VCaP (cell line): ENCODE measurements around the gene PPP1R7.

Experiments
- H3K27ac ChIP-seq: fragments of 450-650 bp; 2 replicates; pipeline ENCODE4 v1.5.1; 2017
- TF ChIP-seq, protein P1 (sequence below): fragments of 450-650 bp; conservative IDR thresholded peaks from 2 replicates; pipeline ENCODE4 v1.5.1; 2017; ENCODE audit warnings: mild to moderate bottlenecking, moderate library complexity

PPP1R7 gene

DNA sequence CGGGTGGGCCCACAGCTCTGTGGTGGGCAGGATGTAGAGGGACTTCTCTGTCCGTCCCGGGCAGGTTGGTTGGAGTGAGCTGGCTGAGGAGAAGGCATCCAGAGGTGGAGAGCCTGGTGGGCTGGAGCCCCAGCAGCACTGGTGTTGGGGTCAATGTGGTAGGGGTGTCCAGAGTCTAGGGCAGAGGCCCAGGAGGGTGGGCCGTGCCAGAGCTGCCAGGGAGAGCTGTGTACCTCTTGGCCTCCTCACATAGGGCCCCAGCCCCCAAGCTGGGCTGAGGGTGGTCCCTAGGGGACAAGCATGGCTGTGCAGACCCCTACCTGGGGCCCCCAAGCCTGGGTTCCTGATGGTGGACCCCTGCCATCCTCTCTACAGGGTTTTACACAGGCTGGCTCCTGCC lies 54.2 kb downstream of the PPP1R7 start:
- no peak overlapping the region for H3K27ac ChIP-seq
- TF ChIP-seq, protein P1, sequence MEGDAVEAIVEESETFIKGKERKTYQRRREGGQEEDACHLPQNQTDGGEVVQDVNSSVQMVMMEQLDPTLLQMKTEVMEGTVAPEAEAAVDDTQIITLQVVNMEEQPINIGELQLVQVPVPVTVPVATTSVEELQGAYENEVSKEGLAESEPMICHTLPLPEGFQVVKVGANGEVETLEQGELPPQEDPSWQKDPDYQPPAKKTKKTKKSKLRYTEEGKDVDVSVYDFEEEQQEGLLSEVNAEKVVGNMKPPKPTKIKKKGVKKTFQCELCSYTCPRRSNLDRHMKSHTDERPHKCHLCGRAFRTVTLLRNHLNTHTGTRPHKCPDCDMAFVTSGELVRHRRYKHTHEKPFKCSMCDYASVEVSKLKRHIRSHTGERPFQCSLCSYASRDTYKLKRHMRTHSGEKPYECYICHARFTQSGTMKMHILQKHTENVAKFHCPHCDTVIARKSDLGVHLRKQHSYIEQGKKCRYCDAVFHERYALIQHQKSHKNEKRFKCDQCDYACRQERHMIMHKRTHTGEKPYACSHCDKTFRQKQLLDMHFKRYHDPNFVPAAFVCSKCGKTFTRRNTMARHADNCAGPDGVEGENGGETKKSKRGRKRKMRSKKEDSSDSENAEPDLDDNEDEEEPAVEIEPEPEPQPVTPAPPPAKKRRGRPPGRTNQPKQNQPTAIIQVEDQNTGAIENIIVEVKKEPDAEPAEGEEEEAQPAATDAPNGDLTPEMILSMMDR, result no peak

DNA sequence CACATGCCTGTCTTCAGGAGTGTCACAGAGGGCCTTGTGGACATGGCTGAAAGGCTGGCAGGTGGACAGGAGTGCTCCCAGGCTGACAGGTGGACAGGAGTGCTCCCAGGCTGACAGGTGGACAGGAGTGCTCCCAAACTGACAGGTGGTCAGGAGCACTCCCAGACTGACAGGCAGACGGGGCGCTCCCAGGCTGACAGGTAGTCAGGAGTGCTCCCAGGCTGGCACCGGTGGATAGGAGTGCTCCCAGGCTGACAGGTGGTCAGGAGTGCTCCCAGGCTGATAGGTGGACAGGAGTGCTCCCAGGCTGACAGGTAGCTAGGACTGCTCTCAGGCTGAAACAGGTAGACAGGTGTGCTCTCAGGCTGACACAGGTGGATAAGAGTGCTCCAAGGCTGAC lies 54.8 kb downstream of the PPP1R7 start:
- no peak overlapping the region for H3K27ac ChIP-seq
- TF ChIP-seq, protein P1, result no peak

DNA sequence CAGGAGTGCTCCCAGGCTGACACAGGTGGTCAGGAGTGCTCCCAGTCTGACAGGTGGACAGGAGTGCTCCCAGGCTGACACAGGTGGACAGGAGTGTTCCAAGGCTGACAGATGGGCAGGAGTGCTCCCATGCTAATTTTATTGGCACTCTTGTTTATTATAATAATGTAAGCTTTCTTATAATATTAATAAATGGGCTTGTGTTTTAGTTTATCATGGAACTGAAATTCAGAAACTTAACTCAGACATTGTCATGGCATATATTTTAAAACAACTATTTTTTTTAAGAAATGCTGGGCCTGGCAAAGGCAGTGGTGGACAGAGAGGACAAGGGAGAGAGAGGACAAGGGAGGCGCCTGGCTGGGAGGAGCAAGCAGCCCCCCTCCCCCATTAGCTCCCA lies 56.9 kb downstream of the PPP1R7 start:
- TF ChIP-seq, protein P1, result no peak
- H3K27ac ChIP-seq, result no peak overlapping the region

DNA sequence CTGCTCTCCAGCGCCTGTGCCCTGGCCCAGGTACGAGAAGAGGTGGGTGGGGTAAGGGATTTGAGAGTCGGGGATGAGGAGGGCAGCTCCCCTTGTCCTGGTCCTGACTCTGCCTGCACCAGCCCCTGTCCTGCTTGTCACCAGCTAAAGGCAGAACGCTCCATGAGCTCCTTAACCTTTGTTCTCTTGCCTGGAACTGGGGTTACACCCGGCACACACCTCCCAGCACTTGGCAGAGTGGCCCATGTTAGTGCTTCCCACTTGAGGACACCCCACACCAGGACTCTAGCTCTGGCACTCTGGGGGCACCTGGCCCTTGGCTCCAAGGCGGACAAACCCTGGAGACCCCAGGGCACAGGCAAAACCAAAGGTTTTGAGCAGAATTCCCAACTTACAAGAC lies 57.4 kb downstream of the PPP1R7 start:
- TF ChIP-seq, protein P1, result no peak
- H3K27ac ChIP-seq, result no peak overlapping the region

DNA sequence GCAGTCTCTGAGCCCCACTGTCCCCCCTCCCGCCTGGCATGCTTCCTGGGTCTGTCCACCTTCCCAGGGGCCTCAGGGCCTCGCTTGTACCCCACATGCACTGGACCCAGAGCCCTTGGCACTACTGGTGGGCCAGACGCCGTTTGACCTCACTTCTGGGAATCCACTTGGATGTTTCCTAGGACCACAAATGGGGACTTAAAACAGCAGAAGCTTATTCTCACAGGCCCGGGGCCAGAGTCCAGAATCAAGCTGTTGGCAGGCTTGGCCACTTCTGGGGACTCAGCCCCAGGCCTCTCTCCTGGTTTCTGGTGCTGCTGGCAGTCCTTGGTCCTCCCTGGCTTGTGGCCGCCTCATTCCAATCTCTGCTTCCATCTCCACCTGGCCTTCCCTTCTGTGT lies 57.8 kb downstream of the PPP1R7 start:
- no peak overlapping the region for H3K27ac ChIP-seq
- TF ChIP-seq, protein P1, result no peak

DNA sequence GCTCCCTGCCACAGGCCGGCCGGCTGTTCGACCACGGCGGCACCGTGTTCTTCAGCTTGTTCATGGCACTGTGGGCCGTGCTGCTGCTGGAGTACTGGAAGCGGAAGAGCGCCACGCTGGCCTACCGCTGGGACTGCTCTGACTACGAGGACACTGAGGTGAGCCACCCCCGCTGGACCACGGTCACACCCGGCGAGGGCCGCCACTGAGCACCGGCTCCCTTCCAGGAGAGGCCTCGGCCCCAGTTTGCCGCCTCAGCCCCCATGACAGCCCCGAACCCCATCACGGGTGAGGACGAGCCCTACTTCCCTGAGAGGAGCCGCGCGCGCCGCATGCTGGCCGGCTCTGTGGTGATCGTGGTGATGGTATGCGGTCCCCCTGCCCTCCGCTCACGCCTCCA lies 59.0 kb downstream of the PPP1R7 start:
- no peak overlapping the region for H3K27ac ChIP-seq
- TF ChIP-seq, protein P1, result no peak

DNA sequence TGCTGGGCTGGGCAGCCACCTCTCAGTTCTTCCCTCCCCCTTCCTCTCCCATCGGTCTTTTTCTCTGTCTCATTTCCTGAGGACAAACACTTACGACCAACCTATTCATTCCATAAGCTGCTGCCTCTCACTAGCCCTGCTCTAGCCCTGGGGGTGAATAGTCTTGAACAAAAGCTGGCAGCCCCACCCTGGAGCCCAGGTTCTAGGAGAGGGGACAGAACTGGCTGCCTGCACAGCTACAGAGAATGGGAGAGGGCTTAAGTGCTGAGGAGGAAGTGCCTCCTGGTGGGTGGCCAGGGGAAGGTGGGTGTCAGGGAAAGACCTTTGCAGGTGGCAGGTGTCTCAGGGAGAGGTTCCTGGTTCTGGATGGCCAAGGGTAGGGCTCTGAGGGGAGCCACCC lies 61.0 kb downstream of the PPP1R7 start:
- TF ChIP-seq, protein P1, result no peak
- H3K27ac ChIP-seq, result no peak overlapping the region

DNA sequence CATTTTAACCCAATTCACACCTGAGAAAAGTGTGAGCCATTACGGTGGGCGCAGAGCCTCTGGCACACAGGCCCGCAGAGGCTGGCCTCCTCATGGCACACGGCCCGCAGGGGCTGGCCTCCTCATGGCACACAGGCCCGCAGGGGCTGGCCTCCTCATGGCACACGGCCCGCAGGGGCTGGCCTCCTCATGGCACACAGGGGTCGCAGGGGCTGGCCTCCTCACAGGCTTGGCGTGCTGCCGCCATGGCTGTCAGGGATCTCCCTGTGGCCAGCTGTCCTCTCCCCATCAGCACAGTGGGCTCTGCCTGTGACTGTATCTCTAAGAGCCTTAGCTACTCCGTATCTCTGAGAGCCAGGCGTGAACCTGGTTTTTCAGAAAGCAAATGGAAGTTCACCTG lies 62.8 kb downstream of the PPP1R7 start:
- TF ChIP-seq, protein P1, result no peak
- H3K27ac ChIP-seq, result no peak overlapping the region
